WERI-Rb-1 (cell line): Measurements from ENCODE around the gene ZDHHC15.
"Not testable (repeated sequence)": the region's sequence is repeated elsewhere in the genome, so short reads cannot be mapped to it uniquely, and the experiment has no call there.

Experiments used
- DNase-seq: peaks from one replicate; pipeline ENCODE4 v3.0.0-alpha.2; 2020
- H3K27ac ChIP-seq: fragments of 250-450 bp; sonication (Bioruptor Pico); 2 replicates; pipeline ENCODE4 v1.5.1; 2020; ENCODE audit warnings: mild to moderate bottlenecking, moderate library complexity
- H3K27me3 ChIP-seq: fragments of 250-450 bp; sonication (Bioruptor Pico); 2 replicates; pipeline ENCODE4 v1.5.1; 2021; ENCODE audit warnings: mild to moderate bottlenecking, low read depth, moderate library complexity; ENCODE audit not compliant: insufficient read depth, severe bottlenecking
- H3K36me3 ChIP-seq: fragments of 250-450 bp; sonication (Bioruptor Pico); 2 replicates; pipeline ENCODE4 v1.5.1; 2020; ENCODE audit warnings: mild to moderate bottlenecking, moderate library complexity
- H3K4me3 ChIP-seq: 2 replicates; pipeline ENCODE4 v1.5.1; 2011; ENCODE audit warnings: low read depth, mild to moderate bottlenecking, control low read depth, low read length
- H3K9me3 ChIP-seq: fragments of 250-450 bp; sonication (Bioruptor Pico); 2 replicates; pipeline ENCODE4 v1.5.1; 2021; ENCODE audit warnings: mild to moderate bottlenecking, moderate library complexity; ENCODE audit not compliant: severe bottlenecking
- TF ChIP-seq, protein P1 (sequence below): IDR thresholded peaks from 2 replicates; pipeline ENCODE4 v1.5.1; 2011; ENCODE audit warnings: low read depth, mild to moderate bottlenecking, control low read depth, inconsistent platforms, low read length

Gene ZDHHC15, protein sequence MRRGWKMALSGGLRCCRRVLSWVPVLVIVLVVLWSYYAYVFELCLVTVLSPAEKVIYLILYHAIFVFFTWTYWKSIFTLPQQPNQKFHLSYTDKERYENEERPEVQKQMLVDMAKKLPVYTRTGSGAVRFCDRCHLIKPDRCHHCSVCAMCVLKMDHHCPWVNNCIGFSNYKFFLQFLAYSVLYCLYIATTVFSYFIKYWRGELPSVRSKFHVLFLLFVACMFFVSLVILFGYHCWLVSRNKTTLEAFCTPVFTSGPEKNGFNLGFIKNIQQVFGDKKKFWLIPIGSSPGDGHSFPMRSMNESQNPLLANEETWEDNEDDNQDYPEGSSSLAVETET

DNA sequence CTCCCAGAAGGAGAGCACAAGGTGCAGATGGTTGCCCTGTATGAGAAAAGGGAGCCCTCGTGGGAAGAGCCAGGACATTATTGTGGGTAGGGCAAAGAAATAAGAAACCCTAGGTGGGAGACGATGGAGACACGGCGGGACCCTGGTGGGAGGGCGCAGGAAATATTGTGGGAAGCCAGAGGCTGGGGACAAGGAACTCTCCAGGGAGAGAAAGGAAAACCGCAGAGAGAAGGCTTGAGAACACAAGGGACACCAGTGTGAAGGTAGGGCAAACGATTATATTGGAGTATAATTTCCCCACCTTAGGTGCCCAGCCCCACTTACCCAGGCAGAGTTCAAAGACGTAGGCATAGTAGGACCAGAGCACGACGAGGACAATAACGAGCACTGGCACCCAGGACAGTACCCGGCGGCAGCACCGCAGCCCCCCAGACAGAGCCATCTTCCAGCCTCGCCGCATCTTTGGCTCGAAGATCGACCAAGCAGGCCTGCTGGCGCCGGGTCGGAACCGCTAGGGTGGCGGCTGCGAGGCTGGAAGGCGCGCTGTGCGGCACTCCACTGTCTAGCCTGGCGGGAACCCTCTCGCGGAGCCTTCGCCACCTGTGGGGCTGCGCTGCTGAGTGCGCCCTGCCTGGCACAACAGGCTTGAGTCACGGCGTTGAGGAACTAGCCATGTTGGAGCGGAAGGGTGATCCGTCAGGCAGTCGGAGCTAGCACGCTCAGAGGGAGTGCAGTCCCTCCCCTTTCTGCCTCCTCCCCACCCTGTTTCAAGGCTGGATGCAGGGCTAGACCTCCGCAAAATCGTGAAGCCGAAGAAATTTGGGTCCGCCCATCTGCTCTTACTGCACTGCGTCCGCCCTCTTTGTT is at the start of gene ZDHHC15:
Gene ZDHHC15, minus strand, starts transcription at position 473 of the 867 bp plus-strand sequence. Its CDS starts 13 bp downstream, at position 460.
- H3K27me3 ChIP-seq: peaks cover 31% of the 10 kb centered on the region
- H3K27ac ChIP-seq: no peak within 1 kb of the TSS
- no peaks in the 10 kb centered on the region for H3K36me3 ChIP-seq
- DNase-seq: no peak
- TF ChIP-seq, protein P1, sequence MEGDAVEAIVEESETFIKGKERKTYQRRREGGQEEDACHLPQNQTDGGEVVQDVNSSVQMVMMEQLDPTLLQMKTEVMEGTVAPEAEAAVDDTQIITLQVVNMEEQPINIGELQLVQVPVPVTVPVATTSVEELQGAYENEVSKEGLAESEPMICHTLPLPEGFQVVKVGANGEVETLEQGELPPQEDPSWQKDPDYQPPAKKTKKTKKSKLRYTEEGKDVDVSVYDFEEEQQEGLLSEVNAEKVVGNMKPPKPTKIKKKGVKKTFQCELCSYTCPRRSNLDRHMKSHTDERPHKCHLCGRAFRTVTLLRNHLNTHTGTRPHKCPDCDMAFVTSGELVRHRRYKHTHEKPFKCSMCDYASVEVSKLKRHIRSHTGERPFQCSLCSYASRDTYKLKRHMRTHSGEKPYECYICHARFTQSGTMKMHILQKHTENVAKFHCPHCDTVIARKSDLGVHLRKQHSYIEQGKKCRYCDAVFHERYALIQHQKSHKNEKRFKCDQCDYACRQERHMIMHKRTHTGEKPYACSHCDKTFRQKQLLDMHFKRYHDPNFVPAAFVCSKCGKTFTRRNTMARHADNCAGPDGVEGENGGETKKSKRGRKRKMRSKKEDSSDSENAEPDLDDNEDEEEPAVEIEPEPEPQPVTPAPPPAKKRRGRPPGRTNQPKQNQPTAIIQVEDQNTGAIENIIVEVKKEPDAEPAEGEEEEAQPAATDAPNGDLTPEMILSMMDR: no peak
- H3K4me3 ChIP-seq: no peak within 1 kb of the TSS
- H3K9me3 ChIP-seq: no peaks in the 10 kb centered on the region

DNA sequence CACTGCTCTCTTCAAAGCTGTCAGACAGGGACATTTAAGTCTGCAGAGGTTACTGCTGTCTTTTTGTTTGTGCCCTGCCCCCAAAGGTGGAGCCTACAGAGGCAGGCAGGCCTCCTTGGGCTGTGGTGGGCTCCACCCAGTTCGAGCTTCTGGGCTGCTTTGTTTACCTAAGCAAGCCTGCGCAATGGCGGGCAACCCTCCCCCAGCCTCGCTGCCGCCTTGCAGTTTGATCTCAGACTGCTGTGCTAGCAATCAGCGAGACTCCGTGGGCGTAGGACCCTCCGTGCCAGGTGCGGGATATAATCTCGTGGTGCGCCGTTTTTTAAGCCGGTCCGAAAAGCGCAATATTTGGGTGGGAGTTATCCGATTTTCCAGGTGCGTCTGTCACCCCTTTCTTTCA is 37.7 kb upstream of the ZDHHC15 start:
- not testable (repeated sequence) for H3K27me3 ChIP-seq, H3K4me3 ChIP-seq, H3K36me3 ChIP-seq, DNase-seq, H3K9me3 ChIP-seq, H3K27ac ChIP-seq

DNA sequence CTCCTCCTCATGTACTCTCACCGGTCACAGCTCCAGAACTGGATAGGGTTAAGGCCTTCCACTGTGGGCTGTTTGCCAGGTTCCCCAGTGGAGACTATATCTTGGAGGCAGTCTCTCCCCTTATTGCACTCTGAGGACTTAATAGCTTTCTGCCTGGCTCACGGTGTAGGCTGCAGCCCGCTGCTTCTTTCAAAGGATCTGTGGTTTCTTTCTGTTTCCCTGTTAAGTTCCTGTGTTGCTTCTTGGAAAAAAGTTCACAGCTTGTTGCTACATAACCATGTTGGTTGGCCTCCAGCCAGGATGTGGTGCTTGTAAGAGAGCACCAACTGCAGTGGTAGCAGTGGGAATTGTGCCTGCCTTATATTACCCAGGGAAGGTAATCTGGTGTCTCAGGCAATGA is 24.9 kb upstream of the ZDHHC15 start:
- H3K27me3 ChIP-seq: no peaks in the 10 kb centered on the region
- TF ChIP-seq, protein P1: no peak
- no peak overlapping the region for H3K27ac ChIP-seq
- no peak for DNase-seq
- no peaks in the 10 kb centered on the region for H3K36me3 ChIP-seq
- H3K9me3 ChIP-seq: no peaks in the 10 kb centered on the region
- H3K4me3 ChIP-seq: no peak overlapping the region

DNA sequence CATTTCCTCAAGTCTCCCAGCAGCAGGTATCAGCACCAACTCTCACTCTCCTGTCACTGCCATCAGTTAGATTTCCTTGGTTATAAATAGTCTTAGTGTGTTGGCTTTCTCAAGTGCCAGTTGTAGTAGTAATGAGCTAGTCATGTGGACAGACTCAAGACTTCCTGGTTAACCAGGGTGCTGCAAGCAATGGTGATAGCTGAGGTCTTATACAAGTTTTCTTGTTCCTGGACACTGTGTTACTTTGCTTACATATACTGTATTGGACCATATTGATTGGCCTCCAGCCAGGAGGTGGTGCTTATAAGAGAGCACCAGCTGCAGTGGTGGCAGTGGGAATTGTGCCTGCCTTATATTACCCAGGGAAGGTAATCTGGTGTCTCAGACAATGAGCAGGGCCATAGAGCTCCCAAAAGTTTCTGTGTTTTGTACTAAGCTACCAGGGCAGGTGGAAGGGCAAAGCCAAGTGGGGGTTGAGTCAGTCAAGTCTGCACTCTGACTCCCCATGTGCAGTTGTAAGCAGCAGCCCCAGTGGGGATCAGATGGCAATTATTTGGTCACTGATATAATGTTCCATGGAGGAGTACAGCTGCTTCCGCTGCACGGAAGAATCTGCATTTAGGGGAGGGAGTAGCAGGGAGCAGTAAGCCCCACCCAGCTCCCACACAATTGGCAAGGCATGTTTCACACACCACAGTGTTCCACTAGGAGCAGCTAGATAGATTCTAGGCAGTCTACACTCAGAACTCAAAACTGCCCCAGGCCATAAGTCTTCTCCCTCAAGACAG is 24.1 kb upstream of the ZDHHC15 start:
- TF ChIP-seq, protein P1: no peak

DNA sequence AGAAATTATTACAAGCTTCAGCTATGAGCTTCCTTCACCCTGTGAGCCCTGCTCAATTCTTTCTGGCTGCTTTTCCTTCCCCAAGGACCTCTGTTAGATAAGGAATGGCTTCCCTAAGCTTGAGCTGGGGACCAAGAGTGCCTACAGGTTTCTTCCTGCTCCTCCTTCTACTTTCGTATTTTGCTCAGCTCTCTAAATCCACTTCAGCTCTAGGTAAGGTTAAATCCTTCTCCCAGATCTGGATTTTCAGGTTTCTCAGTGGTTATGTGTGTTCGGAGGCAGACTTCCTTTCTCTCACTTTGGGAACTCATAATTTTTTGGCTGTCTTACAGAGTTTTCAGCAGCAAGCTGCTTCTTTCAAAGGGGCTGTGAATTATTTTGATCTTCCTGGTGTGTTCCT is 21.9 kb upstream of the ZDHHC15 start:
- no peak overlapping the region for H3K27ac ChIP-seq
- H3K9me3 ChIP-seq: no peaks in the 10 kb centered on the region

More for the DNA sequence above, 24.1 kb upstream of the ZDHHC15 start:
- Histone ChIP-seq H3K9me3 (no peaks in the 10 kb centered on the region), H3K4me3 (no peak overlapping the region), H3K27me3 (no peaks in the 10 kb centered on the region), H3K36me3 (no peaks in the 10 kb centered on the region), H3K27ac (no peak overlapping the region)
- DNase-seq: no peak

More for the DNA sequence above, 21.9 kb upstream of the ZDHHC15 start:
- no peak for DNase-seq
- H3K36me3 ChIP-seq: no peaks in the 10 kb centered on the region
- TF ChIP-seq, protein P1: no peak
- no peak overlapping the region for H3K4me3 ChIP-seq
- no peaks in the 10 kb centered on the region for H3K27me3 ChIP-seq
